ENCODE measurements around the gene SETD2.

The SETD2 gene

DNA sequence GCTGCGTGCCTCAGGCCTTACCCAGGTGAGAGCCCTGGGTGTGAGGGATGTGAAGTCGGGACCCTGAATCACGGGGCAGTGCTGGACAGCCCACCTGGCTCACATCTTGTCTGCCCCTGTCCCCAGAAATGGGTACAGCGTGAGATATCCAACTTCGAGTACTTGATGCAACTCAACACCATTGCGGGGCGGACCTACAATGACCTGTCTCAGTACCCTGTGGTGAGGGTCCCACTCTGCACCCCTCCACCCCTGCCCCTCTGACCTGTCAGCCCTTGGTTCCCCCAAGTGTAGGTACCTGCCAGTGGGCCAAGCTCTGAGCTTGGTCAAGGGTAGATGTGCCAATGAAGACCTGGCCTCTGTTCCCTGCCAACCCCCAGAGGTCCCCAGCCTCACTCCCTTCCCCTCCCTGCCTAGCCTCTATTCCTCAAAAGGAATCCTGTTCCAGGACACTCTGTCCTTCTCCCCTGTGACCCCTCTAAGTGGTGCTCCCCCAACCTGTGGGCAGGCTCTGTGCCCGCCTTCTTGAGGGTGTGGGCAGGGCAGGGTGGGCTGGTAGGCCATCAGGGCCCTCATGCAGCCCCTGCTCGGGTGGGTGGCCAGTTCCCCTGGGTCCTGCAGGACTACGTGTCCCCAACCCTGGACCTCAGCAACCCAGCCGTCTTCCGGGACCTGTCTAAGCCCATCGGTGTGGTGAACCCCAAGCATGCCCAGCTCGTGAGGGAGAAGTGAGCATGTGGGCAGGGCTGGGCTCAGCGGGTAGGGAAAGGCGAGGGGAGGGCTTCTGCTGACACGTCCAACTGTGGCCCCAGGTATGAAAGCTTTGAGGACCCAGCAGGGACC lies 159.3 kb downstream of the SETD2 start:
- TF ChIP-seq RAD21 (IDR thresholded peaks at IDR 0.05; ENCODE audit: low read depth), result no peak

DNA sequence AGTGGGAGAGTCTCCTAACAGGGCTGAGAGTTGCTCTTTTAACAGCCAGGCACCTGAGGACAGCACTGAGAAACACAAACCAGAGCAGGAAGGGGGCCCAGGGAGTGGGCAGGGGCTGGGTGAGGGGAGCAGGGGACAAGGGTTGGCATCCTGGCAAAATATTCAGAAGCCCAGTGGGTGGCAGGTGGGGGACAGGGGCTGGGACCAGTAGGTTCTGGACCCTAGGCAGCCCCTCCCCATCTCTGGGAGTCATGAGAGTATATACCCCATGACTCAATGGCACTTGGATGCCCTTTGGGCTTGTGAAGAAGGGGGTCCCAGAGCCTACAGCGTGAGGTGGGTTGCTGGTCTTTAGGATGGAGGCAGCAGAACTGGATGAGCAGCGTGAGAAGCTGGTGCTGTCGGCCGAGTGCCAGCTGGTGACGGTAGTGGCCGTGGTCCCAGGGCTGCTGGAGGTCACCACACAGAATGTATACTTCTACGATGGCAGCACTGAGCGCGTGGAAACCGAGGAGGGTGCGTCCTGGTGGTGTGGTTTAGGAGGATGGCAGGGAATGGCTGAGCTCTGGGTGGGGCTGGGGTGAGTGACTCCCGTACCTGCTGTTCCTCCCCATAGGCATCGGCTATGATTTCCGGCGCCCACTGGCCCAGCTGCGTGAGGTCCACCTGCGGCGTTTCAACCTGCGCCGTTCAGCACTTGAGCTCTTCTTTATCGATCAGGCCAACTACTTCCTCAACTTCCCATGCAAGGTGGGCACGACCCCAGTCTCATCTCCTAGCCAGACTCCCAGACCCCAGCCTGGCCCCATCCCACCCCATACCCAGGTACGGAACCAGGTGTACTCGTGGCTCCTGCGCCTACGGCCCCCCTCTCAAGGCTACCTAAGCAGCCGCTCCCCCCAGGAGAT lies 160.2 kb downstream of the SETD2 start:
- no peak for TF ChIP-seq ZBTB7A (IDR thresholded peaks at IDR 0.05; ENCODE audit: low read depth)
- no peak for TF ChIP-seq NFIC (IDR thresholded peaks at IDR 0.05)
- TF ChIP-seq, protein P1, sequence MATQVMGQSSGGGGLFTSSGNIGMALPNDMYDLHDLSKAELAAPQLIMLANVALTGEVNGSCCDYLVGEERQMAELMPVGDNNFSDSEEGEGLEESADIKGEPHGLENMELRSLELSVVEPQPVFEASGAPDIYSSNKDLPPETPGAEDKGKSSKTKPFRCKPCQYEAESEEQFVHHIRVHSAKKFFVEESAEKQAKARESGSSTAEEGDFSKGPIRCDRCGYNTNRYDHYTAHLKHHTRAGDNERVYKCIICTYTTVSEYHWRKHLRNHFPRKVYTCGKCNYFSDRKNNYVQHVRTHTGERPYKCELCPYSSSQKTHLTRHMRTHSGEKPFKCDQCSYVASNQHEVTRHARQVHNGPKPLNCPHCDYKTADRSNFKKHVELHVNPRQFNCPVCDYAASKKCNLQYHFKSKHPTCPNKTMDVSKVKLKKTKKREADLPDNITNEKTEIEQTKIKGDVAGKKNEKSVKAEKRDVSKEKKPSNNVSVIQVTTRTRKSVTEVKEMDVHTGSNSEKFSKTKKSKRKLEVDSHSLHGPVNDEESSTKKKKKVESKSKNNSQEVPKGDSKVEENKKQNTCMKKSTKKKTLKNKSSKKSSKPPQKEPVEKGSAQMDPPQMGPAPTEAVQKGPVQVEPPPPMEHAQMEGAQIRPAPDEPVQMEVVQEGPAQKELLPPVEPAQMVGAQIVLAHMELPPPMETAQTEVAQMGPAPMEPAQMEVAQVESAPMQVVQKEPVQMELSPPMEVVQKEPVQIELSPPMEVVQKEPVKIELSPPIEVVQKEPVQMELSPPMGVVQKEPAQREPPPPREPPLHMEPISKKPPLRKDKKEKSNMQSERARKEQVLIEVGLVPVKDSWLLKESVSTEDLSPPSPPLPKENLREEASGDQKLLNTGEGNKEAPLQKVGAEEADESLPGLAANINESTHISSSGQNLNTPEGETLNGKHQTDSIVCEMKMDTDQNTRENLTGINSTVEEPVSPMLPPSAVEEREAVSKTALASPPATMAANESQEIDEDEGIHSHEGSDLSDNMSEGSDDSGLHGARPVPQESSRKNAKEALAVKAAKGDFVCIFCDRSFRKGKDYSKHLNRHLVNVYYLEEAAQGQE (IDR thresholded peaks at IDR 0.05; ENCODE audit: low read depth), result no peak
- no peak for TF ChIP-seq TEAD4 (IDR thresholded peaks at IDR 0.05)
- TF ChIP-seq, protein P2, sequence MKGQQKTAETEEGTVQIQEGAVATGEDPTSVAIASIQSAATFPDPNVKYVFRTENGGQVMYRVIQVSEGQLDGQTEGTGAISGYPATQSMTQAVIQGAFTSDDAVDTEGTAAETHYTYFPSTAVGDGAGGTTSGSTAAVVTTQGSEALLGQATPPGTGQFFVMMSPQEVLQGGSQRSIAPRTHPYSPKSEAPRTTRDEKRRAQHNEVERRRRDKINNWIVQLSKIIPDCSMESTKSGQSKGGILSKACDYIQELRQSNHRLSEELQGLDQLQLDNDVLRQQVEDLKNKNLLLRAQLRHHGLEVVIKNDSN (IDR thresholded peaks at IDR 0.05), result no peak
- TF ChIP-seq CREB1 (IDR thresholded peaks at IDR 0.05; ENCODE audit: low read depth), result no peak
- no peak for TF ChIP-seq YY1 (IDR thresholded peaks at IDR 0.05; ENCODE audit: low read depth)
- TF ChIP-seq TCF12 (IDR thresholded peaks at IDR 0.05; ENCODE audit: low read depth), result no peak
- no peak for TF ChIP-seq CEBPB (IDR thresholded peaks at IDR 0.05)

DNA sequence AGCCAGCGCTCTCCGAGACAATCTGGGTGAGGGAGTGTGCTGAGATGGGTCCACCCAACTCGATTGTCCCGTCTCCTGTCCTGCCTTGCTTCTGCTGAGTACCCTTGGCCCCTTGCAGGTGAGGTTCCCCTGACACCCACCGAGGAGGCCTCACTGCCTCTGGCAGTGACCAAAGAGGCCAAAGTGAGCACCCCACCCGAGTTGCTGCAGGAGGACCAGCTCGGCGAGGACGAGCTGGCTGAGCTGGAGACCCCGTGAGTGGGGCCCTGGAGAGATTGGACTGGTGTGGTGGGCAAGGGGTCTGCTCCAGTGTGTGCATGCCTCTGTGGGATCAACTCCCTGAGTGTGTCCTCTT lies 160.9 kb downstream of the SETD2 start:
- TF ChIP-seq NFIC (IDR thresholded peaks at IDR 0.05) (no peak), RAD21 (IDR thresholded peaks at IDR 0.05; ENCODE audit: low read depth) (no peak), EP300 (IDR thresholded peaks at IDR 0.05; ENCODE audit: borderline replicate concordance) (no peak), FOXM1 (IDR thresholded peaks at IDR 0.05; ENCODE audit: borderline replicate concordance, low read depth) (no peak), ZBTB7A (IDR thresholded peaks at IDR 0.05; ENCODE audit: low read depth) (no peak), YY1 (IDR thresholded peaks at IDR 0.05; ENCODE audit: low read depth) (no peak), EGR1 (IDR thresholded peaks at IDR 0.05) (no peak), CREB1 (IDR thresholded peaks at IDR 0.05; ENCODE audit: low read depth) (no peak), TAF1 (IDR thresholded peaks at IDR 0.05; ENCODE audit: low read depth) (no peak), TEAD4 (IDR thresholded peaks at IDR 0.05) (no peak), TCF12 (IDR thresholded peaks at IDR 0.05; ENCODE audit: low read depth) (no peak), CEBPB (IDR thresholded peaks at IDR 0.05) (no peak)
- TF ChIP-seq, protein P2 (IDR thresholded peaks at IDR 0.05), result no peak
- TF ChIP-seq, protein P3, sequence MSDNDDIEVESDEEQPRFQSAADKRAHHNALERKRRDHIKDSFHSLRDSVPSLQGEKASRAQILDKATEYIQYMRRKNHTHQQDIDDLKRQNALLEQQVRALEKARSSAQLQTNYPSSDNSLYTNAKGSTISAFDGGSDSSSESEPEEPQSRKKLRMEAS (IDR thresholded peaks at IDR 0.05), result no peak
- TF ChIP-seq, protein P1 (IDR thresholded peaks at IDR 0.05; ENCODE audit: low read depth), result no peak

DNA sequence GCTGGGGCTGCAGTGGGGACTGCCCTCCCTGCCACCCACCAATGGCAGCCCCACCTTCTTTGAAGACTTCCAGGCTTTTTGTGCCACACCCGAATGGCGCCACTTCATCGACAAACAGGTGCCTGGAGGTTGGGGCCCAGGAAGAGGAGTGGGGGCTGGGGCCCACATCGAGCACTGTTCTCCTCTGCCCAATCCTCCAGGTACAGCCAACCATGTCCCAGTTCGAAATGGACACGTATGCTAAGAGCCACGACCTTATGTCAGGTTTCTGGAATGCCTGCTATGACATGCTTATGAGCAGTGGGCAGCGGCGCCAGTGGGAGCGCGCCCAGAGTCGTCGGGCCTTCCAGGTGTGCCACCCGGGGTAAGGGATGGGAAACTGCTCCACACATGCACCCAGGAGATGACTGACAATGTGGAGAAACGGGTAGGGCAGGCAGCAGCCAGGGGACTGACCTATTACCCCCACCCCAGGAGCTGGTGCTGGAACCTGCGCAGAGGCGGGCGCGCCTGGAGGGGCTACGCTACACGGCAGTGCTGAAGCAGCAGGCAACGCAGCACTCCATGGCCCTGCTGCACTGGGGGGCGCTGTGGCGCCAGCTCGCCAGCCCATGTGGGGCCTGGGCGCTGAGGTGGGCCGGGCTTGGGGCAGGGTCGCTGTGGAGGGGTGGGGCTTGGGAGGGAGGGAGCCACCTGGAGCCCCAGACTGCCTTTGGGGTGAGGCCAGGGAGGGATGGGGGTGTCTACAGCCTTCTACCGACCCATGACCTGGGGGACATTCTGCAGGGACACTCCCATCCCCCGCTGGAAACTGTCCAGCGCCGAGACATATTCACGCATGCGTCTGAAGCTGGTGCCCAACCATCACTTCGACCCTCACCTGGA lies 161.5 kb downstream of the SETD2 start:
- TF ChIP-seq, protein P1 (IDR thresholded peaks at IDR 0.05; ENCODE audit: low read depth), result no peak
- TF ChIP-seq FOXM1 (IDR thresholded peaks at IDR 0.05; ENCODE audit: borderline replicate concordance, low read depth) (no peak), CREB1 (IDR thresholded peaks at IDR 0.05; ENCODE audit: low read depth) (no peak), YY1 (IDR thresholded peaks at IDR 0.05; ENCODE audit: low read depth) (no peak), CEBPB (IDR thresholded peaks at IDR 0.05) (no peak)
